Left lung (tissue), 10 donors: Measurements from ENCODE around the gene NOBOX. TPM values are rescaled to one million over a fixed set of nuclear protein-coding genes. Genes with fewer than 3 reads are reported as not detected.
A peak's percentile ranks its signal among the peaks of the same experiment; 100 is the strongest.

ENCODE experiments used
- ATAC-seq: fragments of 200-7000 bp; cut with Tn5 transposase; one replicate; pipeline ENCODE4 v1.9.1; 2020; ENCODE audit warnings: moderate library complexity
- DNase-seq, 4 donors: peaks; one replicate each; pipeline ENCODE4 v3.0.0-alpha.2; 2013 to 2020
- H3K27ac ChIP-seq, 2 donors: fragments of 200-600 bp; sonication (generic) in 1 of 2; one replicate each; pipeline versions ENCODE4 v1.5.0 to v1.8.0; 2020 to 2021
- H3K27me3 ChIP-seq, 2 donors: fragments of 200-600 bp; sonication (generic) in 1 of 2; one replicate each; pipeline versions ENCODE4 v1.5.0 to v1.8.0; 2020 to 2021
- H3K36me3 ChIP-seq, 2 donors: fragments of 200-600 bp; sonication (generic) in 1 of 2; one replicate each; pipeline versions ENCODE4 v1.5.0 to v1.8.0; 2020 to 2021
- H3K4me1 ChIP-seq, 2 donors: fragments of 200-600 bp; one replicate each; pipeline ENCODE4 v1.8.0; 2021
- H3K4me3 ChIP-seq, 2 donors: fragments of 200-600 bp; sonication (generic) in 1 of 2; one replicate each; pipeline versions ENCODE4 v1.5.0 to v1.8.0; 2020 to 2021; ENCODE audit warnings: mild to moderate bottlenecking in 1 of 2
- H3K9me3 ChIP-seq, 2 donors: fragments of 200-600 bp; sonication (generic) in 1 of 2; one replicate each; pipeline versions ENCODE4 v1.5.0 to v1.8.0; 2020 to 2021
- CTCF ChIP-seq, 2 donors: fragments of 200-600 bp; sonication (generic) in 1 of 2; IDR thresholded peaks; one replicate each; pipeline versions ENCODE4 v1.5.0 to v1.8.0; 2021; ENCODE audit warnings: antibody characterized with exemption in 2 of 2
- intact Hi-C, 2 donors: fragments of 100-400 bp; cut with DNase I; formaldehyde crosslinking; loops; one replicate each; pipeline versions ENCODE4 v1.11.2 to v1.14.2; 2022
- polyA plus RNA-seq, 6 donors: library from polyadenylated mRNA; unstranded; fragments of 120-200 nt; gene quantifications; one replicate each; pipeline ENCODE4 v1.2.1, GENCODE V29; 2013; ENCODE audit not compliant: insufficient read length in 6 of 6
- total RNA-seq, 2 donors: library from RNA; stranded (reverse); fragmentation: NEBNext Ultra II Directional; extraction: Animal tissue kit (Norgen Biotek cat#: 25700); gene quantifications; one replicate each; pipeline ENCODE4 v1.2.1, GENCODE V29; 2021
- donor health status: DM: no; HTN: yes; CAD: no.
- donor health status: DM: no; HTN: no; CAD: no.

NOBOX gene
- total and polyA plus RNA-seq, 8 donors: not detected

GRCh38 chr7:144388950-144389349, 14.5 kb downstream of the NOBOX start:
- H3K4me1 ChIP-seq: peaks cover 0 to 7% of the 10 kb centered on the region in 2 donors
- H3K9me3 ChIP-seq: no peaks in the 10 kb centered on the region
- DNase-seq (no peak), ATAC-seq (no peak)
- intact Hi-C loops: no loop called here
- H3K27ac ChIP-seq: no peak overlapping the region
- TF ChIP-seq CTCF (IDR thresholded peaks at IDR 0.05): no peak
- no peak overlapping the region for H3K4me3 ChIP-seq
- no peaks in the 10 kb centered on the region for H3K27me3 ChIP-seq
- no peaks in the 10 kb centered on the region for H3K36me3 ChIP-seq

GRCh38 chr7:144386741-144387140, 16.8 kb downstream of the NOBOX start:
- Histone ChIP-seq H3K9me3 (no peaks in the 10 kb centered on the region), H3K4me3 (no peak overlapping the region), H3K27me3 (no peaks in the 10 kb centered on the region), H3K36me3 (no peaks in the 10 kb centered on the region), H3K27ac (no peak overlapping the region), H3K4me1 (peaks cover 0 to 7% of the 10 kb centered on the region in 2 donors)
- intact Hi-C loops: no loop called here
- no peak for TF ChIP-seq CTCF (IDR thresholded peaks at IDR 0.05)
- DNase-seq (no peak), ATAC-seq (no peak)

GRCh38 chr7:144384555-144385245, 18.8 kb downstream of the NOBOX start:
- no peak for DNase-seq
- H3K9me3 ChIP-seq: no peaks in the 10 kb centered on the region
- no peak for TF ChIP-seq CTCF (IDR thresholded peaks at IDR 0.05)
- H3K27me3 ChIP-seq: no peaks in the 10 kb centered on the region
- no peaks in the 10 kb centered on the region for H3K4me1 ChIP-seq
- ATAC-seq: peak; percentile 56
- no peak overlapping the region for H3K4me3 ChIP-seq
- no peak overlapping the region for H3K27ac ChIP-seq
- intact Hi-C loops: no loop called here
- peaks cover 0 to 10% of the 10 kb centered on the region in 2 donors for H3K36me3 ChIP-seq

GRCh38 chr7:144384071-144384470, 19.4 kb downstream of the NOBOX start:
- H3K4me3 ChIP-seq: no peak overlapping the region
- no peaks in the 10 kb centered on the region for H3K27me3 ChIP-seq
- ATAC-seq (no peak), DNase-seq (no peak)
- H3K27ac ChIP-seq: no peak overlapping the region
- no peaks in the 10 kb centered on the region for H3K4me1 ChIP-seq
- H3K9me3 ChIP-seq: no peaks in the 10 kb centered on the region
- intact Hi-C loops: no loop called here
- H3K36me3 ChIP-seq: peaks cover 0 to 17% of the 10 kb centered on the region in 2 donors
- TF ChIP-seq CTCF (IDR thresholded peaks at IDR 0.05): no peak

- peaks cover 0 to 41% of the 10 kb centered on the region in 2 donors for H3K36me3 ChIP-seq
- DNase-seq: no peak
- H3K4me3 ChIP-seq: no peak overlapping the region
- ATAC-seq: no peak
- H3K27ac ChIP-seq: no peak overlapping the region
- no peaks in the 10 kb centered on the region for H3K27me3 ChIP-seq
- TF ChIP-seq CTCF (IDR thresholded peaks at IDR 0.05): no peak
- no peaks in the 10 kb centered on the region for H3K4me1 ChIP-seq
- H3K9me3 ChIP-seq: no peaks in the 10 kb centered on the region
- intact Hi-C loops: no loop called here
These were observed 23.6 kb downstream of the NOBOX start for GRCh38 chr7:144379776-144380384.
